Activated gamma-delta T cell (primary cell): Measurements from ENCODE around the gene ADAM12.

ENCODE experiments used
- DNase-seq: peaks from one replicate; lab custom pipeline; 2025; lab: John Stamatoyannopoulos, UW

The ADAM12 gene

GRCh38 chr10:126143117-126143516 lies 245.2 kb downstream of the ADAM12 start:
- no peak for DNase-seq

- no peak for DNase-seq
Measured at GRCh38 chr10:126140746-126141273, 247.5 kb downstream of the ADAM12 start.

DNA sequence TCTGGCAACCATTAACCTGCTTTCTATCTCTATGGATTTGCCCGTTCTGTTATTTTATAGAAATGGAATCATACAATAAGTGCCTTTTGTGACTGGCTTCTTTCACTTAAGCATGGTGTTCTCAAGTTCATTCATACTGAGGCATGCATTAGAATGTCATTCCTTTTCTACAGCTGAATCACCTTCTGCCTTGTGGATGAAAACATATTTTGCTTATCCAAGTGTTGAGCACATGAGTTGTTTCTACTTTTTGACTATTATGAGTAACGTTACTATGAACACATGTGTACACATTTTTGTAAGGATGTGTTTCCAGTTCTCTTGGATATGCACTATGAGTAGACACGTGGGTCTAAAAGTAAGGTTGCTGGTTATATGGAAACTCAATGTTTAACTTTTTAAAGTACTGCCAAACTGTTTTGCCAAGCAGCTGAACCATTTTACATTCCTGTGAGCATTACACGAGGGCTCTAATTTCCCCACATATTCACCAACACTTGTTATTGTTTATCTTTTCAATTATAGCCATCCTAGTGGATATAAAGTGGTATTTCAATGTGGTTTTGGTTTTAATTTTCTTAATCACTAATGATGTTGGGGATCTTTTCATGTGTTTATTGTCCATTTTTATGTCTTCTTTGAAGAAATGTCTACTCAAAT lies 250.6 kb downstream of the ADAM12 start:
- no peak for DNase-seq

DNA sequence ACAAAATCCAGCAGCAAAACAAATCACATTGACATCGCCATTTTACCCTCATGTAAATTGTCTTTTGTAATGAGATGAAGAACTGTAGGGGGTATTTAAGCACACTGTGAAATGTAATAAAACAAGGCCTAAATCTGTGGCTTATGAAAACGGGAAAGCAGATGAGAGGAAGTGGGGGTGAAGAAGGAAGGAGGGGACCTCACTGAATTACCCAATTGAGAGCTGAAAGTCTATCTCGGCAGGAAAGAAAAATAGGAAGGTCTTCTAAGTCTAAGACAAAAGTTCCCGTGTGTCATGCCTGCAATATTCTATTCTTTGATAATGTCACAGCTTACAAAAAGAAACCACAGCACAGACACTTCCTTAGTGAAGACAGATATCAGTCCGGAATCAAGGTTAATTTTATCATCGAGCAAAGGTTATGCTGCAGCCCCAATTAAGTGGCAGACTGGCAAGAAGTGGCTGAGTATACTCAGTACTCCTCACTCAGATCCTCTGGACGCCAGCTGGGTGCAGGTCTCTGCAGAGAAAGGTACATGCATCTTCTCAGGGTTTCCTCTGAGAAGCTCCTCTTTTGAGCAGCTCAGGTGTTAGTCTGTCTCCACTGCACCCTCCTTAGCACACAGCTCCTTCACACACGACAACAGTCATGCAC lies 252.2 kb downstream of the ADAM12 start:
- DNase-seq = no peak

DNA sequence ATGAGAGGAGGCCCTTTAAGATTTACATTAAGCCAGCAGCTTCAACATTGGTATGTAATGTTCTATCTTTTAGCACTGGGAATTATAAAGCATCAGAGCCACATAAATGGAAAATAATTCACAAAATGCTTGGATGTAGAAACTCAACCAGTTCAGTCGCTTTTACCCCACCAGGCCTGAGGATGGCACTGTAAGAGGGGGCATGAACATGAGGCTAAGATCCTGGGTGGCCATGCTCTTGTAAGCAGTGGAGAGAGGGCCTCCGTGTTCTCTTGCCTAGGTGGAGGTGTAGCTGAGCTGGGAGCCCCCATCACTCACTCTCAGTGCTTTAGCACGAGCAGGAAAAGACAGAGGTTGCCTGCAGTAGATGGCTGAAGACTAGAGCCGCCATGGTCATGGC lies 253.1 kb downstream of the ADAM12 start:
- no peak for DNase-seq

- DNase-seq = no peak
Measured at GRCh38 chr10:126133906-126134656, 254.2 kb downstream of the ADAM12 start.

- DNase-seq = no peak
Measured at GRCh38 chr10:126133082-126133620, 255.1 kb downstream of the ADAM12 start.

- no peak for DNase-seq
Measured at GRCh38 chr10:126131341-126131740, 256.9 kb downstream of the ADAM12 start.

DNA sequence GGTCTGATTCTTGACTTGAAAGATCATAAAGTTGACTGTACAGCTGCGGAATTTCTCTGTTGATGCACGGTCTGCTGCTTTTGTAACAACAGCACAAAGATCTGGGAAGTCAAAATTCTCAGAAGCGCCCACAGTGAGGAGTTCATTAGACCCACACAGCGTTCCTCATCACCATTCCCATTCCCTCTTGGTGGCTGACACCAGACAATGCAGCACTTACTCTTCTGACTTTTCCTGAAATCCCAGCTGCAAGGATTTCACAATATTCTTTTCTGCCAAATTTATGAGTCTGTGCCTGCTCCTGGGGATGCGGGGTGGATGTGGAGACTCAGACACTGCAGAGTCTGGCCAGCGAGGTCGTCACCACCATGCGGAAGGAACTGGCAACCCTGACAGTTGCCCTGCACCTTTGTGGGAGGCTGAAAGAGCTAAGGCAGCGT lies 258.0 kb downstream of the ADAM12 start:
- no peak for DNase-seq

- DNase-seq = no peak
Measured at GRCh38 chr10:126129026-126129425, 259.3 kb downstream of the ADAM12 start.

DNA sequence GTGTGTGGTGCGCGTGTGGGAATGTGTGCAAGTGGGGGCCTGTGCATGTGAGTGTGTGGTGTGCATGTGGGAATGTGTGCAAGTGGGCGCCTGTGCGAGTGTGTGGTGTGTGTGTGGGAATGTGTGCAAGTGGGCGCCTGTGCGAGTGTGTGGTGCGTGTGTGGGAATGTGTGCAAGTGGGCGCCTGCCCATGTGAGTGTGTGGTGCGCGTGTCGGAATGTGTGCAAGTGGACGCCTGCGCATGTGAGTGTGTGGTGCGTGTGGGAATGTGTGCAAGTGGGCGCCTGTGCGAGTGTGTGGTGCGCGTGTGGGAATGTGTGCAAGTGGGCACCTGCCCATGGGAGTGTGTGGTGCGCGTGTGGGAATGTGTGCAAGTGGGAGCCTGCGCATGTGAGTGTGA lies 259.7 kb downstream of the ADAM12 start:
- no peak for DNase-seq

GRCh38 chr10:126127481-126128029 lies 260.7 kb downstream of the ADAM12 start:
- DNase-seq = no peak

GRCh38 chr10:126126866-126127265 lies 261.4 kb downstream of the ADAM12 start:
- no peak for DNase-seq

DNA sequence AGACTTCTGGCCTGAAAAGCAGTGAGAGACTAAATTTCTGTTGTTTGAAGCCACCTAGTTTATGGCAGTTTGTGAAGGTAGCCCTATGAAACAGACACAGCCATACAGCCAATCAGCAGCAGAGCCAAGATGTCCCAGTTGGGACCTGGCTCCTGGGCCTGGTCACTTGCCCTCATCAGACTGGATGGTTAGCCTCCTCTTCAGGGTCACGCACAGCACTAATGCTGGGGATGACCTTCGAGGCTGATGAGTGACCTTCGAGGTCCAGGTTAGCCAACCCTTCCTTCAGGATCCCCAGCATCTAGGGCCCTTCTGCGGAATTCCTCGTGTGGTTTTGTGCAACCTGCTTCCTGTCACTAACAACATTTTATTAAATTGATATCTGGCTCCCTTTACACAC lies 262.3 kb downstream of the ADAM12 start:
- DNase-seq = no peak

GRCh38 chr10:126124668-126125349 lies 263.5 kb downstream of the ADAM12 start:
- no peak for DNase-seq

DNA sequence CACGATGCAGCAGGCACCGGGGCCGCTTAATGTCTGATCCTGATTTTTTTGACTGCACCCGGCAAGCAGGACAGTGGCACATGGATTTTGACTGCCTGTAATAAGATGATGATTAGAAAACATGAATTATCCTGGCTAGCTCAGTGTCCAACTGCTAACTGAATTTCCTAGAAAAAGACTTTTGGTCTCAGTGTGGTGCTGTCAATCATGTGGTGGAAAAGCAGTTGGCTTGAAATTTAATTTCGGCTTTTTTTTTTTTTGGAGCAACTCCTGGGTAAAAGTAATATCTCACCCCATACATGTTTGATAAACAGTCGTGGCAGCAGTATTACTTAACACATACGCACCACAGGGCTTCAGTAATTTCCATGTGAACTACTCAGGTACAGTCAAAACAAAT lies 264.2 kb downstream of the ADAM12 start:
- DNase-seq = no peak

DNA sequence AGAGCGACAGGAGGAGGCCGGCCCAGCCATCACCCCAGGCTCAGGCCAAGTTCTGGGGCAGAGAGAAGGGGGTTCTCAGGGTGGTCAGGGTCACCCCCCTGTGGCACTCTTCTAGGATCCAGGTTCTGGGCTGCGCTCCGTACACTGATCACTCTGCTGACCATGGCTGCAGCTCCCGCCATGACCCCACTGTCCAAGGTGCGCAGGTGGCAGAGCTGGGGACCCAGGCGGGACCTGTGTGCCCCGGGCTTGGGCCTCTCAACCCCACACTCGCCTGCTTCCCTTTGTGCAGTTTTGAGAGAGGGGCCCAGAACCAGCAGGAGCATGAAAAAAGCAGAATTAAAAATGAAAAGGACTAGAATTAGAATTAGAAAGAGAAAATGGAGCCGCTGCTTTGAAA lies 264.8 kb downstream of the ADAM12 start:
- DNase-seq = no peak

- no peak for DNase-seq
Measured at GRCh38 chr10:126122881-126123280, 265.4 kb downstream of the ADAM12 start.

- DNase-seq = no peak
Measured at GRCh38 chr10:126119599-126119998, 268.7 kb downstream of the ADAM12 start.

GRCh38 chr10:126118476-126118875 lies 269.8 kb downstream of the ADAM12 start:
- DNase-seq = no peak

DNA sequence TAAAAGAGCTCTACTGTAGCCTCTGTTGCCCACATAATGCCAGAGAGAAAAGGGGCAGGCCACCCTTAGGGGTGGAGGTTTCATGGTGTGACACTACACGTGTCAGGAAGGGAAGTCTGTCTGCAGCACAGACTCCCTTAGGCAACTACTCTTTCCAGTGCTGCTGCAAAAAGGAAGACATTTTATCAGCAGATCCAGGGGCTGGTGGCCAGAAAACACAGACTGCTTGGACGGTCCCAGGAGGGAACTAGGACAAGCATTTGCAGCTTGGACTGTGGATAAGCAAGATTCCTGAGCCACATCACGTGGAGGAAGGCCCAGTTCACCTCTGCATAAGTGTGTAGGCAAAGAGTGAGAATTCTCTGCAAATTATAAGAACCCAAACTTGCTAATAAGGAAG lies 271.1 kb downstream of the ADAM12 start:
- no peak for DNase-seq

GRCh38 chr10:126115886-126116285 lies 272.4 kb downstream of the ADAM12 start:
- DNase-seq = no peak
